ENCODE results near the gene NUCB1. TPM values are rescaled to one million over a fixed set of nuclear protein-coding genes. Genes with fewer than 3 reads are reported as not detected.

Gene NUCB1
- total and polyA plus RNA-seq, 9 of the 15 experiments (the other 6 are each of a cell fraction or from before 2014, with no cell fraction given): 3.1 to 153 (median 71.7) TPM

DNA sequence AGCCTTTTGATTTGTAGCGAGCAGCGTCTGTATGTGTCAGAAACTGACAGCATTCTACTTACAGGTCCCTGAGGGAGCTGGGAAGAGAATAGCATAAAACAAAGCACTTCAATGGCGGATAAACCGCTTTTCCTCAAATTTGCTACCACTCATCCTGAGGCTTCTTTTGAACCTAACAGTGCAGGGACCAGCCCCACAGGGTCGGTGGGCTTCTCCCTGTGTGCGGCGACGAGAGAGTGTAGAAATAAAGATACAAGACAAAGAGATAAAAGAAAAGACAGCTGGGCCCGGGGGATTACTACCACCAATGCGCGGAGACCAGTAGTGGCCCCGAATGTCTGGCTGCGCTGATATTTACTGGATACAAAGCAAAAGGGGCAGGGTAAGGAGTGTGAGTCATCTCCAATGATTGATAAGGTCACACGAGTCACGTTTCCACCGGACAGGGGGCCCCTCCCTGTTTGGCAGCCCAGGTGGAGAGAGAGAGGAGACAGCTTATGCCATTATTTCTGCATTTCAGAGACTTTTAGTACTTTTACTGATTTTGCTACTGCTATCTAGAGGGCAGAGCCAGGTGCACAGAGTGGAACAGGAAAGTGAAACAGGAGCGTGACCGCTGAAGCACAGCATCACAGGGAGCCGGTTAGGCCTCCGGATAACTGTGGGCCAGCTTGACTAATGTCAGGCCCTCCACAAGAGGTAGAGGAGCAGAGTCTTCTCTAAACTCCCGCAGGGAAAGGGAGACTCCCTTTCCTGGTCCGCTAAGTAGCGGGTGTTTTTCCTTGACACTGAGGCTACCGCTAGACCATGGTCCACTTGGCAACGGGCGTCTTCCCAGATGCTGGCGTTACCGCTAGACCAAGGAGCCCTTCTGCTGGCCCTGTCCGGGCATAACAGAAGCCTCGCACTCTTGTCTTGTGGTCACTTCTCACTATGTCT, 23.8 kb upstream of the NUCB1 start (continued):
- peak; percentile 56; the same call in 1 of the 2 replicates for TF ChIP-seq ZNF589 (CRISPR knock-in tag; IDR thresholded peaks at IDR 0.05; ENCODE audit: low read depth)
- TF ChIP-seq, protein P1, sequence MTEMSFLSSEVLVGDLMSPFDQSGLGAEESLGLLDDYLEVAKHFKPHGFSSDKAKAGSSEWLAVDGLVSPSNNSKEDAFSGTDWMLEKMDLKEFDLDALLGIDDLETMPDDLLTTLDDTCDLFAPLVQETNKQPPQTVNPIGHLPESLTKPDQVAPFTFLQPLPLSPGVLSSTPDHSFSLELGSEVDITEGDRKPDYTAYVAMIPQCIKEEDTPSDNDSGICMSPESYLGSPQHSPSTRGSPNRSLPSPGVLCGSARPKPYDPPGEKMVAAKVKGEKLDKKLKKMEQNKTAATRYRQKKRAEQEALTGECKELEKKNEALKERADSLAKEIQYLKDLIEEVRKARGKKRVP (CRISPR knock-in tag; IDR thresholded peaks at IDR 0.05): peak; percentile 60
- peak; percentile 51; the same call in 1 of the 2 replicates for TF ChIP-seq MBD2 (IDR thresholded peaks at IDR 0.05; ENCODE audit: borderline replicate concordance, low read depth)
- TF ChIP-seq LEF1 (IDR thresholded peaks at IDR 0.05): peak; percentile 94
- TF ChIP-seq SMAD4 (CRISPR knock-in tag; conservative IDR thresholded peaks at IDR 0.05): peak; percentile 79
- TF ChIP-seq PHTF2 (CRISPR knock-in tag; IDR thresholded peaks at IDR 0.05): 0 out of 2 replicates have a peak, but pooled peaks have one; percentile 47

DNA sequence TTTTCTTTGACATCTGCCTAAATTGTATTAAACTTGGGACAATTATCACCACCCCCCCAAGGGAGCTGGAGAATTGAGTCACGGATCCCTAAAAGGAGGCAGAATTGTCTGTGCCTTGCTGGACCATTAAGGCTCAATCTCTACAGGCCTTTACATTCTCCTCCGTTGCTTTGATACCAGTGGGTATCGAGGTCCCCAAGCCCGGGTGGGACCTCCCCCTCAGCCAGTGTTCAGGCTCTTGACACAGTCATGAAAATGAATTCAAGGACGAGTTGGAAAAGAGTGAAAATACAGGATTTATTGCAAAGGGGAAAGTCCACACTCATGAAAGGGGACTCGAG, 22.3 kb upstream of the NUCB1 start:
- peaks cover 42% of the 10 kb centered on the region for H3K36me3 ChIP-seq (ENCODE audit: control insufficient read depth, insufficient read depth, low read length)
- FAIRE-seq: no peak
- in situ Hi-C loops (cut with MboI): loop anchor here (10.0 kb wide), 1 partner anchor 87 kb away; the partner anchor contains the start of gene FTL
- TF ChIP-seq, protein P2, sequence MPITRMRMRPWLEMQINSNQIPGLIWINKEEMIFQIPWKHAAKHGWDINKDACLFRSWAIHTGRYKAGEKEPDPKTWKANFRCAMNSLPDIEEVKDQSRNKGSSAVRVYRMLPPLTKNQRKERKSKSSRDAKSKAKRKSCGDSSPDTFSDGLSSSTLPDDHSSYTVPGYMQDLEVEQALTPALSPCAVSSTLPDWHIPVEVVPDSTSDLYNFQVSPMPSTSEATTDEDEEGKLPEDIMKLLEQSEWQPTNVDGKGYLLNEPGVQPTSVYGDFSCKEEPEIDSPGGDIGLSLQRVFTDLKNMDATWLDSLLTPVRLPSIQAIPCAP (CRISPR knock-in tag; IDR thresholded peaks at IDR 0.05; ENCODE audit: borderline replicate concordance): no peak
- TF ChIP-seq KAT7 (CRISPR knock-in tag; IDR thresholded peaks at IDR 0.05; ENCODE audit: borderline replicate concordance): 0 out of 2 replicates have a peak, but pooled peaks have one; percentile 41
- 0 out of 2 replicates have a peak, but pooled peaks have one; percentile 48 for TF ChIP-seq POLR2AphosphoS5 (IDR thresholded peaks at IDR 0.05; ENCODE audit: control insufficient read depth, insufficient read depth, low read depth, low read length)
- TF ChIP-seq ZNF3 (CRISPR knock-in tag; IDR thresholded peaks at IDR 0.05): 0 out of 2 replicates have a peak, but pooled peaks have one; percentile 26
- TF ChIP-seq NFXL1 (CRISPR knock-in tag; IDR thresholded peaks at IDR 0.05): peak; percentile 68; the same call in 1 of the 2 replicates
- no peak for TF ChIP-seq ZNF354B (CRISPR knock-in tag; IDR thresholded peaks at IDR 0.05)
- TF ChIP-seq MYC (IDR thresholded peaks at IDR 0.05; ENCODE audit: low read depth, low read length): no peak
- TF ChIP-seq MYC (CRISPR knock-in tag; IDR thresholded peaks at IDR 0.05; ENCODE audit: borderline replicate concordance, low read depth): 0 out of 2 replicates have a peak, but pooled peaks have one; percentile 18
- no peak for TF ChIP-seq BRD4 (IDR thresholded peaks at IDR 0.05)
- TF ChIP-seq, protein P3, sequence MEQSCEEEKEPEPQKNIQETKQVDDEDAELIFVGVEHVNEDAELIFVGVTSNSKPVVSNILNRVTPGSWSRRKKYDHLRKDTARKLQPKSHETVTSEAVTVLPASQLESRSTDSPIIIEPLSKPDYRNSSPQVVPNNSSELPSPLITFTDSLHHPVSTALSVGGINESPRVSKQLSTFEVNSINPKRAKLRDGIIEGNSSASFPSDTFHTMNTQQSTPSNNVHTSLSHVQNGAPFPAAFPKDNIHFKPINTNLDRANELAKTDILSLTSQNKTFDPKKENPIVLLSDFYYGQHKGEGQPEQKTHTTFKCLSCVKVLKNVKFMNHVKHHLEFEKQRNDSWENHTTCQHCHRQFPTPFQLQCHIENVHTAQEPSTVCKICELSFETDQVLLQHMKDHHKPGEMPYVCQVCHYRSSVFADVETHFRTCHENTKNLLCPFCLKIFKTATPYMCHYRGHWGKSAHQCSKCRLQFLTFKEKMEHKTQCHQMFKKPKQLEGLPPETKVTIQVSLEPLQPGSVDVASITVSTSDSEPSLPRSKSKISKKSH (CRISPR knock-in tag; IDR thresholded peaks at IDR 0.05): 0 out of 2 replicates have a peak, but pooled peaks have one; percentile 53
- no peak for TF ChIP-seq CXXC5 (CRISPR knock-in tag; IDR thresholded peaks at IDR 0.05)

More for the DNA sequence above, 22.3 kb upstream of the NUCB1 start:
- BruUV-seq (replicated peaks): no TSS peak
- no peak overlapping the region for H2AFZ ChIP-seq (ENCODE audit: low read depth, low read length)
- peak overlapping the region; percentile 56 for H3K27ac ChIP-seq (ENCODE audit: extremely low read depth, low read depth, low read length)
- peak overlapping the region; percentile 27 for H3K4me2 ChIP-seq (ENCODE audit: insufficient read depth, low read length)
- H3K9me3 ChIP-seq (replicated peaks; ENCODE audit: control insufficient read depth, insufficient read depth, low read depth, low read length): peaks cover 7% of the 10 kb centered on the region
- intact Hi-C loops (cut with micrococcal nuclease): no loop called here
- no peak overlapping the region for H3K4me3 ChIP-seq
- WGBS (ENCODE audit: insufficient coverage, low coverage, missing lambda C conversion rate): 25% methylated on average over 6 of the region's 6 CpGs
- H3K4me1 ChIP-seq (replicated peaks in 1 of 2; ENCODE audit: control insufficient read depth in 2 of 2, insufficient read depth in 2 of 2, low read length in 2 of 2): peaks cover 25 to 44% of the 10 kb centered on the region in 2 experiments
- peaks cover 48% of the 10 kb centered on the region for H3K79me2 ChIP-seq (ENCODE audit: control insufficient read depth, insufficient read depth, low read length)
- ATAC-seq: no peak
- peak overlapping the region; percentile 60; a peak in 3 of 4 replicates for H3K9ac ChIP-seq (ENCODE audit: insufficient read depth in 1 of 2, low read depth in 2 of 2, low read length in 2 of 2)
- peaks cover 32% of the 10 kb centered on the region for H4K20me1 ChIP-seq (replicated peaks; ENCODE audit: control insufficient read depth, insufficient read depth, low read length)
- ChIA-PET POLR2A (interaction anchor here (0.6 to 12.2 kb wide), 16 partner anchors 9 to 224 kb away, joined by 3 to 439 read pairs (median 6); partner anchors contain the start of genes FTL, GYS1, NUCB1 and RUVBL2), CTCF (ENCODE audit: low intra/inter-chr PET ratio) (no interaction called here)
- peak in 1 of 4 experiments; percentile 9 for DNase-seq (ENCODE audit: extremely low read depth in 1 of 4, low spot score in 3 of 4)
- H3K9me1 ChIP-seq (ENCODE audit: control insufficient read depth, insufficient read depth, low read length): no peaks in the 10 kb centered on the region
- no peaks in the 10 kb centered on the region for H3K27me3 ChIP-seq (ENCODE audit: control insufficient read depth in 2 of 2, insufficient read depth in 2 of 2, low read length in 2 of 2)
